Measurements from ENCODE around the gene LRP2.
"Not testable (repeated sequence)": the region's sequence is repeated elsewhere in the genome, so short reads cannot be mapped to it uniquely, and the experiment has no call there.

Gene LRP2

DNA sequence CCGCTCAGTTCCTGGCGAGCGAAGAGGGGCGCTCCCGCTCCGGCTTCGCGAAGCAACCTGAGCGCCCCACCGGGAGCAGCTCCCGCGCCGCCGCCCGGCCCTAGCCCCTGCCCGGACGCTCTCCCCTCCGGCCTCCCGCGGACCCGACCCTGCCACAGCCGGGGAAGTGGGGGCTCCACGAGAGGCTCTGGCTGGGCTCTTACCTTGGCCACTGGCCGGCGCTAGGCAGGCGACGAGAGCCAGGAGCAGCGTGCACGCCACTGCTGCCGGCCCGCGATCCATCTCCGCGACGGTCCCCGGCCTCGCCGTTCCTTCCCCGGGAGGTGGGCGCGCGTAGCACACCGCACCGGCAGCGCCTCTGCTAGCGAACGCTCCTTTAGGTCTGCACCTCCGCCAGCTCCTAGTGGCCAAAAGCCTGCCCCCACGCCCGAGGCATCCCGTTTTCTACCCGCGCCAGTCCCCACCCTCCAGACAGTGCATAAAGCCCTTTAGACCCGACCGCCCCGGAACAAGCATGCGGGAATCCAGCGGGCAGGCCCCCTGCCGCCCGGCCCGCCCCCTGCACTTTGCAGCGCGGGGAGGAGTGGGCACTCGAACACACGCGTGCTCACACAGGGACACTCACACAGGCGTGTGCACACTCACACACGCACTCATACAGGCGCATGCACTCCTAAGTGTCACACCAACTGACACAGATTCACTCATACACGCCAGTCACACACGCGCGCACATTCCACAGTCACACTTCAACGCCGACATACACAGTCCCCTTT, at the start of gene LRP2:
TSS of gene LRP2 (minus strand) at position 417 of the 776 bp plus-strand sequence. CDS start at position 282, 135 bp downstream.
- peak in 1 of 2 experiments; percentile 27 for DNase-seq

DNA sequence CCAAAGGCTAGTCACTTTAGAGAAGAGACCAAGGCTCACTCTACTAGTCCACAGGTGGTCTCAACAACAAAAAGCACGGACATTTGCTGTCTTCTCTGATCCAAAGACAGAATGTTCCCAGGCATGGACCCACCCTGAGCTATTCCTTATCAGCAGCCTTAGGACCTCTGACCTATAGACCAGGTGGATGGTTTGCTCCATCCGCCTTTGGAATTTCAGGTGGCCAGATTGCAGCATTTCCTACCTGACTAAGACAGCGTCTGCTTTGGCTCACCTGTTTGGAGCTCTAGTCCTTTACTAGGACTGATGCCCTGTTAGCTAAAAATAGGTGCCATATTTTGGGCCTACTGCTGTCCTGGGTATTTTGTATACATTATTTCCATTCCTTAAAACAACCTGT, 44.6 kb upstream of the LRP2 start:
- DNase-seq, result no peak

DNA sequence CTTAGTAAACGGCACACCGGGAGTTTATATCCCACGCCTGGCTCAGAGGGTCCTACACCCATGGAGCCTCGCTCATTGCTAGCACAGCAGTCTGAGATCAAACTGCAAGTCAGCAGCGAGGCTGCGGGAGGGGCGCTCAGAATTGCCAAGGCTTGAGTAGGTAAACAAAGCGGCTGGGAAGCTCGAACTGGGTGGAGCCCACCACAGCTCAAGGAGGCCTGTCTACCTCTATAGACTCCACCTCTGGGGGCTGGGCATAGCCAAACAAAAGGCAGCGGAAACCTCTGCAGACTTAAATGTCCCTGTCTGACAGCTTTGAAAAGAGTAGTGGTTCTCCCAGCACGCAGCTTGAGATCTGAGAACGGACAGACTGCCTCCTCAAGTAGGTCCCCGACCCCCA, 37.2 kb upstream of the LRP2 start:
- DNase-seq, result not testable (repeated sequence)

DNA sequence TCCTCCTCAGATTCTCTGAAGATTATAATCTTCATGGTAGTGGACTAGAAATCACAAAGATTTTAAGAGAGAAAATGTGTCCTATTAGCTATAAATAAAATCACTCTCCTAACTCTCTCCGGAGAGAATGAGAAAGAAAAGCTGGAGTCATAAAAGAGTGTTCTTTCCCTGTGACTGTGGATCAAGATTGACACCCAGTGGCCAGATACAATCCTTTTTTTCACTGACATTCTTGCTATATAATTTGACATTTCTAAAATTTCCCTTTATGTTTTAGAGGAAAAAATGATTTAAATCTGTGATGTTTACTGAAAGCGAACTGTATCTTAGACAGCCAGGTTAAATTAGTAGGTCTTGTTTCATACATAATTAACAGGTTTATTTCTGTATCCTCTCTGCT, 35.4 kb upstream of the LRP2 start:
- no peak for DNase-seq

DNA sequence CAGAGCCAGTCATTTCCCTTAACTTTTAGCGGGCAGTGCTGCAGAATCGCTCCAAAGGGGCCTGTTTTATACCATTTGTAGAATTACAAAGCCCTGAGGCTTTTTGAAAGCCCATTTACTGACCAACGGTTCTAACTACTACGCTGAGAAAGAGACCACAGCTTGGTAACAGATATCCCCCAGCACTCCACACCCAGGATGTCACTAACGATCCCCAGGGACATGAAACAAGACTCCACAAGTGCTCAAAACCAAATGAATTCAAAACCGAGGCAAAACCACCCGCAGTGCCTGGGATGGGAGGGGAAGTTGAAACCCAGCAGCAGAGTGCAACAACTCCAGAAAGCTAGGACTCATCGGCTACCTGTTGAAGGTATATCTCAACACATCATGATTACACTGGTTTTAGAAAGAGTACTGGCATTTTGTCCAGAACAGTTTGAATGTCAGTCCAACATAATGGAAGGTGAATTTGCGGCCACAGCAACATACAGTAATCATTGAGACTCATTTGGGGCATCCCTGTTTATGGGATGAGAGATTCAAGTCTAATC, 33.6 kb upstream of the LRP2 start:
- peak in 1 of 2 experiments; percentile 22 for DNase-seq

DNA sequence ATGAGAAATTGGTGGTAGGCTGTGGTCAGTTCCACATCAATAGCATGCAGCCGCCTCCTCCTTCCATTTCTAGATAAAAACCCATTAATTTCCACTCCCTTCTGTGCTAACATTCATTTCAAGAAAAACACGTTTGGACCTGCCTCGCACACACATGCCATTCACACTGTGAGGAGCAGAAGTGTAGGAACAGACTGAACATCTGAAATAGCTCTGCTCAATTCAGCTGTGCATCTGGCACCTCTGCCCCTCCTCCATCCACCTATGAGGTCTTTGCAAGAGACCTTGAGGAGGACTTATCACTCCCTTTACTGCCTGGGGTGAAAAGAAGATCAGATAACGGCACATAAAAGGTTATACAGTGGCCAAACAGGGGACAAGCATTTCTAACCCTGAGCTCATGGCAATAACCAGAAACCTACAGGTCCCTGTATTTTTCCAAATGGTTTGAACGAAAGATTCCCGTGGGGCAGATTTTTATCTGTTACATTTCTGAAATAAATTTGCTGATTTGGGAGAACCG, 30.8 kb upstream of the LRP2 start:
- peak in 1 of 2 experiments; percentile 62 for DNase-seq

DNA sequence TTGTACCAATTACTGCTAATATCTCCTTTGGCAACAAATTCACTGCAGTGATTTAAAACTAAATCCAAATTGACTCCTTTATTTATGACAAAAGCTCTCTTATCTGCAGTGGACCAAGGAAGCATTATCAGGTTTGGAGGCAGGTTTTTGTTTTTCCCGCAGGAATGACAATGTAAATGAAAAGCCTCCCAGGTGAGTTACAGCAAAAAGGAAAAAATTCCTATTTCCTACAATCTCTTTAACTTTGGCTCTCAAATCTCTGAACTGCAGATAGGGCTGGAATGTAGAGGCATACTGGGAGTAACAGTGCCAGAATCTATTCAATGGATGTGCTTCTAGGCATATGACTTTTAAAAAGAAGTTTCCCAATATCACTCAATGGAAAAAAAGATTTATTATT, 28.9 kb upstream of the LRP2 start:
- DNase-seq, result no peak

DNA sequence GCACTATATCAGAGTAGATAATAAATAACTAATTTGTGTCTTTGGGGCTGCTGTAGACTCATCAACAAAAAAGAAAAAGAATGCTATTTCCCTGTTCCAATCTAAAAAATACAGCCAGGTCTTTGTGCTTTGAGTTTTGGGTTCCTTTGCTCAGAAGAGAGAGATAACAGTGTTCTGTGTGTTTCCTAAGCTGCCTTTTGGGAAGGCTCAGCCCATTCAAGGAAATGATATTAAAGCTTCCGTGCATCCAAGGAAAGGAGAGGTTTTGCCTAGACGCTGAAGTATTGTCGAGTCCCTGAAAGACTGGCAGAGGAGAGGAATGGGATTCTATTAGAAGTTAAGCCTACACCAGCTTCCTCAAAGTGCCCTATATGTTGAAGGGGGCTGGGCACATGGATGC, 25.8 kb upstream of the LRP2 start:
- DNase-seq, result no peak

DNA sequence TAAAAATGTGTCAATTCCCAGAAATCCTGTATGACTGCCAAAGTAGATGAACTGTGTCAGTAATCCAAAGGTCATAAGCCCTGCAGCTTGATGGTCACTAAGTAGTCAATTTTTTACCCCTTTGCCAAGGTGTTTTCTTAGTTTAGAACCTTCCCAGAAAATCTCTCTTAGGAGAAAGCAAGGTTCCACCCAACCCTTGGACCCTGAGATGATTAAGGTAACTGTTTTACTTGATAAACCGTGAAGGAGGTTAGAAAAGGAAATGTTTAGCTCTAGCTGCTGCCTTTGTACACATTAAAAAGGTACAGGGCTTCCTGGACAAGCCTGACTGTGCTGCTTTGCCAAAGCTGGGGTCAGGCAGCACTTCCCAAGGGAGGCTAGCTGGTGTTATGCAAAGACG, 24.4 kb upstream of the LRP2 start:
- no peak for DNase-seq

DNA sequence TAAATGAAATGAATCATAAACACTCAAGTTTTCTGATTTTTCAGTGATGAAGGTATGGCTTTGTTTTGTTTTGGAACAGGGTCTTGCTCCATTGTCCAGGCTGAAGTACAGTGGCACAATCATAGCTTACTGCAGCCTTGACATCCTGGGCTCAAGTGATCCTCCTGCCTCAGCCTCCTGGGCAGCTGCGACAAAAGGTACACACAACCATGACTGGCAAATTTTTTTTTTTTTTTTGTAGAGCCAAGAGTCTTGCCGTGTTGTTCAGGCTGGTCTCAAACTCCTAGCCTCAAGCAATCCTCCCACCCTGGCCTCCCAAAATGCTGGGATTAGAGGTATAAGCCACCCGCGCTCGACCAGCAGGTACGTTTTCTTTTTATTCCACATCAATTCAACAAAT, 22.5 kb upstream of the LRP2 start:
- DNase-seq, result no peak

DNA sequence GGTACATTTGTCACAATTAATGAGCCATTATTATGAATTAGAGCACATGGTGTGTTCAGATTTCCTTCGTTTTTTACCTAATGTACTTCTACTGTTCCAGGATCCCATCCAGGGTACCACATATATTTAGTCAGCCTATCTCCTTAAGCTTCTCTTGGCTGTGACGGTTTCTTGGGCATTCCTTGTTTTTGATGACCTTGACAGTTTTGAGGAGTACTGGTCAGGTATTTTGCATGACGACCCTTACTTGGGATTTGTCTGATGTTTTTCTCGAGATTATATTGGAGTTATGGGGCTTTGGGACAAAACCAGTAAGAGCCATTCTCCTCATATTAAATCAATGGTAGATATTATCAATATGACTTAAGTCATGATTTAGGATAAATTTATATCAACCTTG, 10.2 kb upstream of the LRP2 start:
- no peak for DNase-seq

DNA sequence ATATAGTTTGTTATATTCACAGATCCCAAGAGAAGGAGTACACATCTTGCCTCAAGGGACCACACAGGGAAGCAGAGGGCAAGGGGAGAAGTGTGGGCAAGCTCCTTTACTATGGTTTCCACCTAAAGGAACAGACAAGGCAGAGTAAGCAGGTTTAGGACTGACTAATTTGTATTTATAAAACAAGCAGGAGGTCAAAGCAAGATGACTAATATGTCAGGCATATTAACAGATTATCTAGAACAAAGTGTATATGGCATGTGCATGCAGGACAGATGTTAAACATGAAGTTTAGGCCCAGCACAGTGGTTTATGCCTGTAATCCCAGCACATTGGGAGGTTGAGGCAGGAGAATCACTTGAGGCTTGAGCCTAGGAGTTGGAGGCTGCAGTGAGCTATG, 3.7 kb upstream of the LRP2 start:
- DNase-seq, result no peak

DNA sequence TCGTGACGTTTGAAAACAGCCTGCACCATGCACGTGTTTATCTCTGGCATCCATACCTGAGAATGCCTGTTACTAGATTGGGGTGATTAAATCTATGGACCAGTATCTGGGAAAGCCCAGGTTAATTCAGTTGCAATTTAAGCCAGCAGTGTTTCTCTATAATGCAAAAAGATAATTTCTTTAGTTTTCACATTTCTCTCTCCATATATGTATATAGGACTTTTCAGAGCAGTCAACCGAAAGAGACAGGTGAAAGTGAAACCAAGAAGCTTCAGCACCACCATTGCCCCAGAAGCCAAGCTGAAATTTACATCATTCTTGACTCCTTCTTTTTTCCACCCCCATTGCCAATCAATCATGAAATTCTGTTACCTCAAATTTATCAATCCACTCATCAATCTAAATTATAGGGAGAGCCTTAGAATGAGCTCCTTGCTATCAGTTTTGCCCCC, 2.7 kb upstream of the LRP2 start:
- DNase-seq, result no peak

DNA sequence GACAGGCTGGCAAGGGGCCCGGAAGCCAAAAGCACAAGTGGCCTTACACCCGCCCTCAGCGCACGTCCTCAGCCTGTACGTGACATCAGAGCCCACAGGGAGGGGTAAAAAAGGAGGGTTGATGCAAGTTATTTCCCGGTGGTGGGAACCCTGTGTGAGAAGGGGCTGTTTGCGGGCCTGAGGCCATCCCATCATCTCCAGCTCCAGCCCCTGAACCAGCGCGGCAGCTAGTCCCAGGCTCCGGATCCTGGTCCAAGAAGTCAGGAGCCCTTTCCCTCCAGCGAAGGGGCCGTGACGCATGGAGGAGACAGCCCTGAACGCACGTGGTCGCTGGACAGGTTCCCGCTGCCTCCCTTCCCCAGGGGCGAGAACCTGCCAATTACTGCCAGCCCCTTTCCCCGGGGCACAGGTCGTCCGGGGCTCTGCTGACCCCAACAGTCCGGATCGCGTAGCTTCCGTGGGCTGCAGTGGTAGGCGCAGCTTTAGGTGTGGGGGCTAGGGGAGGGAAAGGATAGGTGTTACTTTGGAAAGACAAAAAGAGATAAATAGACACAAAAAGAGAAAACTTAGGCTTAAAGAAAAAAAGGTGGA, 1.3 kb upstream of the LRP2 start:
- DNase-seq, result peak; percentile 28 to 54

DNA sequence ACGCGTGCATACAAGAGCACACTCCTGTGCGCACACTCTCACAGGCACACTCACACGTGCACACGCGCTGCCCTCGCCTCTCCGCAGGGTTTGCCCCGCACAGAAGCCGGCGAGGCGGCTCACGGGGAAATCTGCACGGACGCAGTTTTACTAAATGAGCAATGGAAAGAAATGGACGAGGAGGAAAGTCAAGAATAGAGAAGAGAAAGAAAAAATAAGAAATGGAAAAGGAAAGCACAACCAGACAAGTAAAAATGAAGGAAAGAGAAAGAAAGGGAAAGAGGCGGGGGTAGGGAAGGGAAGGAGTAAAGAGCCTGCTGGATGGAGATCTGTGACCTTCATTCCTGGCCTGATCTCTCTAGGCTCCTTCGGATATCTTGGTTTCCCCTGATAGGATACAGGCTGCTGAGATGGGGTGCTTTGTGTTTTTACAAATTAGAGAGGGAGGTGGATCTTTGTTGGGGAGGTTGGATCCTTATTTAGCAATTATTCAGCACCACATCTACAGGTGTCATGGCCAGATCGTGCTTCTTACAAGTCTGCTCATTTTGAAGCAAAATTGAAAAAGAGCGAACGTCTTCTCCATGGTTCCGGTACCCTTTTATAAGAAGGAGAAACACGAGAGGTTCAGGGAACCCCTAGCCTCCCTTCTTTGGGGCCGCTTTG, 693 bp upstream of the LRP2 start:
- peak in 1 of 2 experiments; percentile 22 for DNase-seq

DNA sequence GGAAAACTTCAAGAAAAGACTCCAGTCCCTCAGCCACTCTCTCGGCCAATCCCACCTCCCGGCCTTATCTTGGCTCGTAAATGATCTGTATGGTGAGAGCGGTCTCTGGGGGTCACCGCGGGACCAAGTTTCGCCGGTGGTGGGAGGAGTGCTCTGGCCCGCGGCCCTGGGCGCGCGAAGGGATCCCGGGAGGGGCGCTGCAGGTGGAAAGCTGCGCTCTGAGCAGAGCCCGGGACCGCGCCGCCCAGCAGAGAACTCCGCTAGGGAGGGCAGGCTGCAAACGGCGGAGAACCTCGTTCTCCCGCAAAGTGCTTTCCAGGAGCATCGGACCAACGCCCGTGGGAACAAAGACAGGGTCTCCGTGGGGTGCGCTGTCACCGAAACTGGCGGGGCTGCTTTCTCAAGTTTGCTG, 622 bp downstream of the LRP2 start:
- DNase-seq, result peak in 1 of 2 experiments; percentile 33

DNA sequence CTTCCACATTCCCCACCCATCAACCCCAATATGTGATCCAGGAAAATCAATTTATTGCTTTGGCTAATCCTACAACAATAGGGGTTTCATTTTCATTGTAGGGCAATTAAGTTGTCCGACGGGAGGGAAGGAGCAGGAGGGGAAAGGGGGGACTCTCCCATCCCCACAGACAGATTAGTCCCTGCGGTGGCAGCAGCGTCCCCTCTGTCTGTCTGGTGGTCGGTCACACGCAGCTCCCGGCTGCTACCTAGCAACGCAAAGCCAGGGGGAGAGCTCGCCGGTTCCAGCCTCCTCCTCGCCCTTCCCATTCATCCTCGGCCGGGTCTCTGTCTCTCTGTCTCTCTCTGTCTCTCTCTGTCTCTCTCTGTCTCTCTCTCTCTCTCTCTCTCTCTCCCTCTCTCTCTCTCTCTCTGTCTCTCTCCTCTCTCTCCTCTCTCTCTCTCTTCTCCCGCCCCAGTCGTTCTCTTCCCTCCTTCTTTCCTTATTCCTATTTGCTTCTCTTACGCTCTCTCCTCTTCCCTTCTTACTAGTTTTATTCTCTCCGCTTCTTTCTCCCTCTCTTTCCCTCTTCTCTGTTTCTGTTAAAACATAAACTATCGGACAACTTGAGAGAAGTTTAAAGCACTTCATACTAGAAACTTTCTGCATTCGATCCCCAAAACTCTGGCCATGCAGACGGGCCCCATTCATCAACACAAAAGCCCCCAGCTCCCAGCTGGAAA, 1.2 kb downstream of the LRP2 start:
- peak in 1 of 2 experiments; percentile 52 for DNase-seq

DNA sequence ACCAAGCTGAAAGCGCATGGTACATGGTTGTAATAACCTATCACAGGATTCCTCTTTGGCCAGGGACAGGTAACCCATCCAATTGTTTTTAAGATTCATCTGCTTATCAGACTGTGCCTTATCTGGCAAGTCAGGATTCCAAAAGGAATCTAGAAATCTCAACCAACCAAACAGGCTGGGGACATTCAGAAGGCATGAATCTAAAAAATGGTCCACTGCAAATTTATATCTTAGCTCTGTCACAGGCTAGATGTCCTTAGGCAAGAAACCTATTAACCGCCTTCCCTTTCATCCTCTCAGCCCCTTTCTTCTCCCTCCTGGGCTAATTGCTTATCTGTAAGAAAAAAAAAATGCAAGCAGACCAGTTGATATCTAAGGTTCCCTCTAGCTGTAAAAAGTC, 4.3 kb downstream of the LRP2 start:
- DNase-seq, result no peak

DNA sequence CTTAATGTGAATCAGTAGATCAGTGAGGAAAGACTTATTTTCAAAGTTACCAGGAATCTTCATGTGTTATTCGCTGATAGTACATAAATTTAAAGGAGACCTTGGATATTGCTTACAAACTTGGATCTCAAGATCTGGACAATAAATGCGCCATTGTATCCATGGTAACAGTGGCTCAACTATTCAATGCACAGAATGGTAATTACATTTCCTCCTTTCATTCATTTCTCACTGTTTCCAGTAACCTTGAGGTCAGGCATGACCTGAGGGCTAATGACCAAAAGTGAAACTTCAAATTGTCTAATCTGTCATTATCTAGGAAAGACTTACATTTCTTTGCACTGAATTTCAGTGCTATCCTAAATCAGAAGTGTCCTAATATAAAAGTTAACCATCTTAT, 8.1 kb downstream of the LRP2 start:
- DNase-seq, result no peak

DNA sequence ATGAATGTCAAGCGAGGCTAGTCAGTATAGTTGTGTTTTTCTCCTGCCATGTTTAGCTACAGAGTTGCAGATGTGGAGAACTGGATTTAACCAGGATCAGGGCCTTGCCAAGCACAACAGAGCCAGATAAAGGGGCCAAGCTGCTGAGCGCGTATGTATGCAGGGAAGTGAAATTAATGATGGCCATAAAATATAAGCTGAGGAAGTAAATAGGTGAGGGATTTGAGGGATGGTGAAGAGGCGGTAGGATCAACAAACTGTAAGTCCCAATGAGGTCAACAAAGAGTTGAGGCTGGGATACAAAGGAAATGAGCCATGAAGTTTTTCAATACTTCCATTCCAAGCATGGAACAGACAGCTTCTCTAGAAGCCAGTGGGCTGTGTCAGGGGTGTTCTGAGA, 10.6 kb downstream of the LRP2 start:
- no peak for DNase-seq

DNA sequence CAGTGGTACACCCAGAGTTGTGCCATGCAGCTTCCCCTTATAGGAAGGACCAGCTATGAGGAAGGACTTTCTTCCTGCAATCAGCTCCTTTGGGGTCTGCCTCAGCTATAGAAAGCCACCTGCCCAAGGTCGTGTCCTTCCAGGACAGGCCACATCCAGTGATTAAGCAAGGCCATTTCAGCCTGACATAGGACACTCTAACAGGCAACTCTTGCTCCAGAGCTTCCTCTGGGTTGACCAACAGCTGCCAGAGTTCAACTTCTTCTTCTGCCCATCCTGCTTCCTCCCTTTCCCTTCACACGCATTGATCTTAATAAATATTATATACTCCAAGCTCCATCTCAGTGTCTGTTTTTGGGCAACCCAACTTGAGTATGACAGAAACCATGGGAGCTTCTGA, 12.8 kb downstream of the LRP2 start:
- no peak for DNase-seq

DNA sequence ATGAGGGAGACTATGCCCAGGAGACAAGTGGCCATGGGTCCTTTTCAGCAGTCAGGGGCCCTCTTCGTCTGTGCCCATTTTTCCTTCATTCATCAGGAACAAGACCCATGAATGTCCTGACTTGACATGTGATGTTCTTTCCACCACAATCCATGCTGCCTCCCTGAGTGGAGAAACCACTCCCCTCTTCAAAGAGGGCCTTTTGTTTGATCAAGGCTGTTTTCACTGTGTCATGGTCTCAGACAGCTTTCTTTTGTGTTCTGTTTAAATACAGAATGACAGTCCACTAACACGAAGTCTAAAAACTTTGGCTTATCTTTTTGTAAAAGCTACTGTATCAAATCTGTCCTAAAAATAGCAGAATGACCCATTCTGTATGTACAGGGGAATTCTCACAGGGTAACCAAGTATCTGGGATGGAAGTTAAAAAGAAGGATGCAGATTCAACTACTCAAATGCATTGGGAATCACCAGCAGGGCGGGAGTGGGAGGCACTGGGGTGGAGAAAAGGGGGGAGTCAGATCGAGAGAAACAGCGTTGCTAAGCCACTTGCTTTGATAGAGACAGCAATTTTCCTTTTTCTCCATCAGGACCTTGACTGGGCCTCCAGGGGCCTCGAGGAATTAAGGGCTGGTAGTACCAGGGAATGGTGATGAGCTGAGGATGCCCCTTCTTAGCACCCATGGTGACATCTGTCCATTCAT, 13.9 kb downstream of the LRP2 start:
- DNase-seq, result no peak

Data from NCI-H524 (cell line).